Bronchial epithelial cell (primary cell): Measurements from ENCODE around the gene ANO6. TPM values are rescaled to one million over a fixed set of nuclear protein-coding genes. Genes with fewer than 3 reads are reported as not detected.

Source experiments
- DNase-seq: peaks from one replicate; pipeline ENCODE4 v3.0.0-alpha.2; 2010; ENCODE audit warnings: low read depth
- FAIRE-seq: peaks from 2 replicates; lab custom pipeline; 2011; peaks lifted over from hg19 to GRCh38; lab: Jason Lieb, UNC
- H3K27me3 ChIP-seq: 2 replicates; pipeline ENCODE4 v1.5.1; 2011; ENCODE audit warnings: low read length; ENCODE audit not compliant: control insufficient read depth, insufficient read depth
- H3K36me3 ChIP-seq: 2 replicates; pipeline ENCODE4 v1.5.1; 2011; ENCODE audit warnings: low read length; ENCODE audit not compliant: control insufficient read depth, insufficient read depth
- H3K4me3 ChIP-seq: 2 replicates; pipeline ENCODE4 v1.5.1; 2011; ENCODE audit warnings: mild to moderate bottlenecking, low read depth, low read length, control low read depth
- total RNA-seq: library from RNA; depleted of rRNA; stranded (reverse); fragments of >200 nt; gene quantifications from 2 replicates; pipeline ENCODE4 v1.2.1, GENCODE V29; 2014
- TF ChIP-seq, protein P1 (sequence below): IDR thresholded peaks from 2 replicates; pipeline ENCODE4 v1.5.1; 2011; ENCODE audit warnings: mild to moderate bottlenecking, moderate library complexity, low read length, control low read depth, inconsistent platforms; ENCODE audit not compliant: insufficient read depth, severe bottlenecking

ANO6 gene
- total RNA-seq, 1 donor from 2014 or later = 23.2 TPM

DNA sequence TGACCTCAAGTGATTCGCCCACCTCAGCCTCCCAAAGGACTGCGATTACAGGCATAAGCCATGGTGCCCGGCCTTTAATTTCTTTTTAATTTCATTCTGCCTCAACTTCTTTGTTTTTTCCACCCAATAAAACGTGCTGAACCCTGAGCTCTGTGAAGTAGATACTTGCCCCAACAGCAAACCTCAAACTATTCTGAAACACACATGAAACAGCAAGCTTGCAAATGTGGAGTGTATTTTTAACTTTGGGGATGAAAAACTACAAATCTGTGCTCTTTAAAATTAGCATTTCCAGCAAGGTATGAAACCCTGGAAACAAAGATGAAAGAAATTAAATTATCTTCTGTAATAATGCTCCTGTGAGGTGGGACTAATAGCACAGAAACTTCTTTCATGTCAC is 246.6 kb downstream of the ANO6 start:
- Histone ChIP-seq H3K4me3 (no peak overlapping the region), H3K36me3 (no peaks in the 10 kb centered on the region), H3K27me3 (no peaks in the 10 kb centered on the region)
- no peak for FAIRE-seq
- TF ChIP-seq, protein P1, sequence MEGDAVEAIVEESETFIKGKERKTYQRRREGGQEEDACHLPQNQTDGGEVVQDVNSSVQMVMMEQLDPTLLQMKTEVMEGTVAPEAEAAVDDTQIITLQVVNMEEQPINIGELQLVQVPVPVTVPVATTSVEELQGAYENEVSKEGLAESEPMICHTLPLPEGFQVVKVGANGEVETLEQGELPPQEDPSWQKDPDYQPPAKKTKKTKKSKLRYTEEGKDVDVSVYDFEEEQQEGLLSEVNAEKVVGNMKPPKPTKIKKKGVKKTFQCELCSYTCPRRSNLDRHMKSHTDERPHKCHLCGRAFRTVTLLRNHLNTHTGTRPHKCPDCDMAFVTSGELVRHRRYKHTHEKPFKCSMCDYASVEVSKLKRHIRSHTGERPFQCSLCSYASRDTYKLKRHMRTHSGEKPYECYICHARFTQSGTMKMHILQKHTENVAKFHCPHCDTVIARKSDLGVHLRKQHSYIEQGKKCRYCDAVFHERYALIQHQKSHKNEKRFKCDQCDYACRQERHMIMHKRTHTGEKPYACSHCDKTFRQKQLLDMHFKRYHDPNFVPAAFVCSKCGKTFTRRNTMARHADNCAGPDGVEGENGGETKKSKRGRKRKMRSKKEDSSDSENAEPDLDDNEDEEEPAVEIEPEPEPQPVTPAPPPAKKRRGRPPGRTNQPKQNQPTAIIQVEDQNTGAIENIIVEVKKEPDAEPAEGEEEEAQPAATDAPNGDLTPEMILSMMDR = no peak
- DNase-seq = no peak

DNA sequence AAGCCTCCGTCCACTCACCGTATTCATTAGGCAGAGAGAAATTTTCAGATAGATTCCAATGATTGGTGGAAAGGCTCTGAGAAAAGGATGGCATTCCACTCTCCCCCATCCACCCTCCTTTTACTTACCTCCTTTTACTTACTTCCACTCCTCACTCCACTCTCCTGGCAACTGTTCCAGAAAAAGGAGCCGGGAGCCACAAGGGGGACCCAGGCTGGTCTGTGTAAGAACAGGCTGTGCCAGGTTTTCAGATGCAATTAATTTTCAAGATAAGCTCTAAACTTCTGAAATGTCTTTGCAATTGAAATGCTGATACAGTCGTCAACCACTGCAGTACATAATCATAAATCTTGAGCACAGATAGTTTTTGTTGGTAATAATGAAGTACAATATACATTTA is 248.8 kb downstream of the ANO6 start:
- H3K27me3 ChIP-seq = no peaks in the 10 kb centered on the region
- FAIRE-seq = no peak
- TF ChIP-seq, protein P1 = no peak
- DNase-seq = no peak
- H3K4me3 ChIP-seq = no peak overlapping the region
- no peaks in the 10 kb centered on the region for H3K36me3 ChIP-seq

DNA sequence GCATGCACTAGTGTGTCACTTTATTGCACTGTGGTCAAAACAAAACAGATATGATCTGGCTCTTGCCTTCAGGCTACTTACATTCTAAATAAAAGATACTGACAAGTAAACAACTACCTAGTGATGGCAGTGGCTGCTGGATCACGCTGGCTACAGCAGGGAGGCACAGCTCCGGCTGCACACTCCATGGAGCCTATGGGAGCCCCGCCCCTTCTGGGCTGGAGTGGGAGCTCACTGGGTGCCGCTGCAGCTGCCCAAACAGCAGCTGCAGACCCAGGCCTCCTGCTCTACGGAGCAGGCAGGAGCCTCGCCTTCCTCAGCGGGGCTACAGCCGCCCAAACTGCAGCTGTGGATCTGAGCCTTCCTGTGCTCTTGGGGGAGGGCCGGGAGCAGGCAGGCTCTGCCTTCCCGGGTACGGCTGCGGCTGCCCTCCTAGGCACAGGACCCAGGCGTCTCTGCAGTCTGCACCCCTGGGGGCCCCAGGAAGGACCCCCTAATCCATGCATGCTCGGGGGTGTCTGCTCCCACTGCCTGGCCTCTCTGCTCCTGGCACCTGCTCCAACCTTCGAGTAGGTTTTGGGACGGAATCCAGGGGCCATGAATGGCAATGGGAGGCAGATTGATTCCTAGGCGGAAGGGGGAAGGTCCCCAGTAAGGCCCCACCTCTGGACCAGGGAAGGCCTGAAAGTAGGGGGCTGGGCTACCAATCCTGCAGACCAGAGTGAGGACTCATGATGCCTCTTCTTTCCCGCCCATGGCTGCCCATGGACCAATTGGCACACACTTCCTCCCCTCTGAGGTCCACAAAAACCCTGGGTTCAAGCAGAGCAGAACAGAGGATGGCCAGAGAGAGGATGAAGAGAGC is 253.1 kb downstream of the ANO6 start:
- no peaks in the 10 kb centered on the region for H3K36me3 ChIP-seq
- no peaks in the 10 kb centered on the region for H3K27me3 ChIP-seq
- TF ChIP-seq, protein P1 = no peak
- DNase-seq (no peak), FAIRE-seq (no peak)
- H3K4me3 ChIP-seq = no peak overlapping the region

DNA sequence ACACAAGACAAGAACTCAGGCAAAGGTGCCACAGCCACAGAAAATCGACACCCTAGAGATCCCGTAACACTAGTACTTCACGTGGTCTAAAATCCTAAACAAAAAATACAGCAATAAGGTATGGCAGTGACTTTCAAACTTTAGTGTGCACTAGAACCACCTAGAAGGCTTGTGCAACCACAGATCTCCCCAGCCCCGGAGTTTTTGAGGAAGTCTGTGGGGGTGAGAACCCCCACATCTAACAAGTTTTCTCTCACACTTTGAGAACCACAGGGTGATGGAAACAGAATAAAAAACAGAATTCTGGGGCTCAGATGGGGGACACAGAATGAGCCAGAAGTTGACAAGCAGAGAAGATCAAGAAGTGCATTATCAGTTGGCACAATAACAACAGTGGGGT is 254.0 kb downstream of the ANO6 start:
- Histone ChIP-seq H3K36me3 (no peaks in the 10 kb centered on the region), H3K27me3 (no peaks in the 10 kb centered on the region), H3K4me3 (no peak overlapping the region)
- TF ChIP-seq, protein P1 = no peak
- DNase-seq (no peak), FAIRE-seq (no peak)

DNA sequence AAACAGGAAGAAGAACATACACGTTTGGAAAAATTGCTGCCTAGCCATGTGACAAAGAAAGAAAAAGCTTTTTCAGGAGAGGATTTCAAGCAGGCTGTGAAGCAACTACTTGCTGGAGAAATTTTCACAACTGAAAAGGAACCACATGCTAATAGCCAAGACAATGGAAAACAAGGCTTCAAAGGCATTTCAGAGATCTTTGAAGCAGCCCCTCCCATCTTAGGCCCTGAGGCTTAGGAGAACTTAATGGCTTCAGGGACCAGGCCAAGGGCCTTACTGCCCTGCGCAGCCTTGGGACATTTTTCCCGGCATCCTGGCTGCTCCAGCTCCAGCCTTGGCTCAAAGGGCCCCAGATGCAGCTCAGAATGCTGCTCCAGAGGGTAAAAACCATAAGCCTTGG is 257.7 kb downstream of the ANO6 start:
- no peak for FAIRE-seq
- no peaks in the 10 kb centered on the region for H3K36me3 ChIP-seq
- H3K4me3 ChIP-seq = no peak overlapping the region
- DNase-seq = no peak
- TF ChIP-seq, protein P1 = no peak
- no peaks in the 10 kb centered on the region for H3K27me3 ChIP-seq

DNA sequence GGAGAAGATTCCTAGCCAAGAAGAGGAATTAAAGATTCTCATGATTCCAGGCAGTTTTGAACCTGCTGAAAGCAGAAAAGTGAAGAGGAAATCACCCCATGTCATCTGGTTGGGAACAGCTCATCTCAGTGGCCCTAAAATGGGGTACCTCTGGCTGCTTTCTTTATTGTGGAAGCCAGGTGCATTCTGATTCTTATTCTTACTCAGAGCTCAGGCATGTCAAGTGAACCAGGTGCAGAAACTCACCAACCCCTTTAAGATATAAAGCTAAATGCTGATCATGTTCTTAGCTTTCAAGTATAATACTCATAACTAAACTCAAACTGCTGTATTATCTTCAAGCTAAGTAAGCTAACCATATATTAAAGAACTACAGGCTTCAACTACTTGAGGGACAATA is 259.7 kb downstream of the ANO6 start:
- H3K27me3 ChIP-seq = no peaks in the 10 kb centered on the region
- DNase-seq (no peak), FAIRE-seq (no peak)
- no peak overlapping the region for H3K4me3 ChIP-seq
- H3K36me3 ChIP-seq = no peaks in the 10 kb centered on the region
- TF ChIP-seq, protein P1 = no peak
